K562 (cell line): ENCODE results near the gene TM2D3. TPM values are rescaled to one million over a fixed set of nuclear protein-coding genes. Genes with fewer than 3 reads are reported as not detected.

ENCODE experiments used
- ATAC-seq: fragments of 200-7000 bp; cut with Tn5 transposase; 3 replicates; pipeline ENCODE4 v1.9.1; 2020; ENCODE audit warnings: moderate library complexity
- BruUV-seq: library from RNA; stranded (reverse); fragments of 400-500 nt; replicated peaks from 2 replicates; lab custom pipeline; 2021; lab: Mats Ljungman, UMichigan
- CTCF ChIA-PET: fragments of 300-600 bp; formaldehyde crosslinking; extraction: SDS; loops from one replicate; lab custom pipeline; 2021; ENCODE audit warnings: low intra/inter-chr PET ratio; lab: Yijun Ruan, JAX
- POLR2A ChIA-PET: fragments of 300-600, 350-650 bp; sonication (Branson Sonifier 250); formaldehyde crosslinking; extraction: SDS; loops from one replicate; lab custom pipeline; 2021; ENCODE audit warnings: antibody characterized with exemption, inconsistent platforms; lab: Yijun Ruan, JAX
- DNase-seq, 4 experiments: peaks; one replicate each; pipeline versions ENCODE4 v3.0.0 to v3.0.0-alpha.2; 2011 to 2018; ENCODE audit warnings: low spot score in 3 of 4, mixed read lengths in 3 of 4; ENCODE audit errors: extremely low read depth in 1 of 4
- FAIRE-seq: peaks from 2 replicates; lab custom pipeline; 2011; peaks lifted over from hg19 to GRCh38; lab: Jason Lieb, UNC
- H2AFZ ChIP-seq: 2 replicates; pipeline ENCODE4 v1.6.0; 2011; ENCODE audit warnings: low read depth, low read length, control low read depth, inconsistent platforms
- H3K27ac ChIP-seq: fragments of 200-600 bp; 3 replicates; pipeline ENCODE4 v1.8.0; 2011; ENCODE audit warnings: low read depth, mild to moderate bottlenecking, control low read depth, inconsistent platforms, low read length, moderate library complexity, mixed read lengths; ENCODE audit errors: extremely low read depth
- H3K27me3 ChIP-seq, 2 experiments: fragments of 300-600 bp in 1 of 2; 2 replicates in 1 of 2; 3 replicates in 1 of 2; pipeline versions ENCODE4 v1.6.0 to v1.8.0; 2011; ENCODE audit warnings: inconsistent platforms in 2 of 2, low read length in 2 of 2, mild to moderate bottlenecking in 1 of 2, mixed read lengths in 1 of 2, moderate library complexity in 1 of 2; ENCODE audit not compliant: control insufficient read depth in 2 of 2, insufficient read depth in 2 of 2
- H3K36me3 ChIP-seq: fragments of 300-600 bp; 3 replicates; pipeline ENCODE4 v1.8.0; 2011; ENCODE audit warnings: mild to moderate bottlenecking, low read length, inconsistent platforms; ENCODE audit not compliant: control insufficient read depth, insufficient read depth
- H3K4me1 ChIP-seq, 2 experiments: fragments of 200-600 bp in 1 of 2; replicated peaks in 1 of 2; 2 replicates in 1 of 2; 3 replicates in 1 of 2; pipeline versions ENCODE4 v1.5.1 to v1.8.0; 2011; ENCODE audit warnings: inconsistent platforms in 2 of 2, low read length in 2 of 2, mild to moderate bottlenecking in 1 of 2, mixed read lengths in 1 of 2, moderate library complexity in 1 of 2; ENCODE audit not compliant: control insufficient read depth in 2 of 2, insufficient read depth in 2 of 2
- H3K4me2 ChIP-seq: 2 replicates; pipeline ENCODE4 v1.6.1; 2011; ENCODE audit warnings: low read length, control low read depth, inconsistent platforms, mixed read lengths; ENCODE audit not compliant: insufficient read depth
- H3K4me3 ChIP-seq: fragments of 200-600 bp; sonication (generic), shearing (Covaris generic); 2 replicates; pipeline ENCODE4 v1.5.1; 2016; ENCODE audit warnings: control low read depth, inconsistent platforms
- H3K79me2 ChIP-seq: fragments of 200-600 bp; 3 replicates; pipeline ENCODE4 v1.8.0; 2011; ENCODE audit warnings: low read length, inconsistent platforms; ENCODE audit not compliant: control insufficient read depth, insufficient read depth
- H3K9ac ChIP-seq, 2 experiments: 2 replicates each; pipeline versions ENCODE4 v1.6.0 to v1.6.1; 2011; ENCODE audit warnings: low read depth in 2 of 2, low read length in 2 of 2, control low read depth in 1 of 2, inconsistent platforms in 1 of 2, mild to moderate bottlenecking in 1 of 2, mixed read lengths in 1 of 2; ENCODE audit not compliant: insufficient read depth in 1 of 2
- H3K9me1 ChIP-seq: one replicate; pipeline ENCODE4 v1.6.0; 2011; ENCODE audit warnings: inconsistent platforms, mild to moderate bottlenecking, low read length, moderate library complexity; ENCODE audit not compliant: control insufficient read depth, insufficient read depth
- H3K9me3 ChIP-seq: replicated peaks from 2 replicates; pipeline ENCODE4 v1.5.1; 2011; ENCODE audit warnings: low read depth, low read length, inconsistent platforms; ENCODE audit not compliant: control insufficient read depth, insufficient read depth
- H4K20me1 ChIP-seq: replicated peaks from 2 replicates; pipeline ENCODE4 v1.6.1; 2011; ENCODE audit warnings: low read length, inconsistent platforms, mixed read lengths; ENCODE audit not compliant: control insufficient read depth, insufficient read depth
- E2F1 ChIP-seq: sonication (generic); formaldehyde crosslinking; IDR thresholded peaks from 2 replicates; pipeline ENCODE4 v1.8.1; 2023; ENCODE audit warnings: mild to moderate bottlenecking, missing genetic modification reagents, moderate library complexity
- KAT2B ChIP-seq: IDR thresholded peaks from one replicate; pipeline ENCODE4 v1.6.1; 2012; ENCODE audit warnings: low read depth, mild to moderate bottlenecking, control low read depth, inconsistent platforms, low read length, moderate library complexity
- MTA1 ChIP-seq: fragments of 450-650 bp; IDR thresholded peaks from 2 replicates; pipeline ENCODE4 v1.6.1; 2017; ENCODE audit warnings: borderline replicate concordance
- MTA3 ChIP-seq: fragments of 450-650 bp; formaldehyde crosslinking; IDR thresholded peaks from 2 replicates; pipeline ENCODE4 v1.6.1; 2017; ENCODE audit warnings: mild to moderate bottlenecking, borderline replicate concordance
- TGIF2 ChIP-seq: sonication (generic); formaldehyde crosslinking; IDR thresholded peaks from 2 replicates; pipeline ENCODE4 v1.8.1; 2022; ENCODE audit warnings: mild to moderate bottlenecking, missing genetic modification reagents, moderate library complexity
- WGBS: fragments of 100-300 bp; shearing (Covaris generic); methylation state at CpG from one replicate; pipeline ENCODE4 v1.1.6; 2016; ENCODE audit warnings: low coverage, mixed read lengths; ENCODE audit not compliant: insufficient coverage; ENCODE audit errors: missing lambda C conversion rate; 5-methylcytosine and 5-hydroxymethylcytosine counted together
- in situ Hi-C: fragments of 300-500 bp; cut with MboI; formaldehyde crosslinking; loops from 4 replicates; pipeline ENCODE4 v1.15.0; 2018; ENCODE audit warnings: inconsistent platforms, mixed read lengths
- intact Hi-C: fragments of 100-400 bp; cut with micrococcal nuclease; formaldehyde crosslinking; loops from 2 replicates; pipeline ENCODE4 v1.14.2; 2022
- polyA plus RNA-seq, 8 experiments: library from polyadenylated mRNA; depleted of rRNA in 4 of 8; stranded (reverse) in 5 of 8; unstranded in 3 of 8; fragments of >200 nt; fragmentation: Nextera tagmentation in 2 of 8; fragmentation: Illumina TruSeq in 1 of 8; extraction: Ambion mirVana in 2 of 8; extraction: Trizol in 1 of 8; gene quantifications; 2 replicates each; pipeline versions ENCODE4 v1.2.1 to v1.2.3, GENCODE V29; 2011 to 2014; ENCODE audit warnings: inconsistent platforms in 1 of 8, missing spikeins in 1 of 8
- total RNA-seq, 7 experiments: library from RNA; depleted of rRNA in 6 of 7; stranded (reverse); fragments of >200 nt in 6 of 7; fragmentation: Illumina TruSeq in 2 of 7; extraction: Trizol in 2 of 7; gene quantifications; 2 replicates each; pipeline versions ENCODE4 v1.2.1 to v1.2.3, GENCODE V29; 2011 to 2021; ENCODE audit warnings: low replicate concordance in 1 of 7

Gene TM2D3
- total and polyA plus RNA-seq, 9 of the 15 experiments (the other 6 are each of a cell fraction or from before 2014, with no cell fraction given) = 16.5 to 67.9 (median 31.3) TPM

GRCh38 chr15:101654171-101654570 is 2.0 kb upstream of the TM2D3 start:
- Histone ChIP-seq H4K20me1 (no peaks in the 10 kb centered on the region), H3K4me1 (peaks cover 18 to 21% of the 10 kb centered on the region in 2 experiments), H3K9ac (no peak overlapping the region), H3K36me3 (peaks cover 27% of the 10 kb centered on the region), H3K4me3 (no peak overlapping the region), H3K9me3 (no peaks in the 10 kb centered on the region), H3K79me2 (peaks cover 44% of the 10 kb centered on the region), H3K27ac (no peak overlapping the region), H2AFZ (no peak overlapping the region), H3K27me3 (no peaks in the 10 kb centered on the region), H3K4me2 (no peak overlapping the region), H3K9me1 (no peaks in the 10 kb centered on the region)
- ChIA-PET CTCF (no interaction called here), POLR2A (interaction anchor here (0.9 kb wide), 1 partner anchor 12 kb away, joined by 3 read pairs; no protein-coding TSS in a partner anchor)
- in situ Hi-C loops = loop anchor here (5.0 kb wide), 1 partner anchor 362 kb away; no protein-coding TSS in a partner anchor
- no TSS peak for BruUV-seq
- DNase-seq (no peak), FAIRE-seq (no peak), ATAC-seq (no peak)
- no peak for TF ChIP-seq MTA3
- TF ChIP-seq TGIF2 (CRISPR knock-in tag) = no peak
- TF ChIP-seq E2F1 (CRISPR knock-in tag) = no peak
- no peak for TF ChIP-seq KAT2B
- TF ChIP-seq MTA1 = no peak
- 87% methylated on average over 8 of the region's 8 CpGs for WGBS
- intact Hi-C loops = loop anchor here (5.0 kb wide), 1 partner anchor 118 kb away; no protein-coding TSS in a partner anchor
